ENCODE results near the gene CEP41. TPM values are rescaled to one million over a fixed set of nuclear protein-coding genes. Genes with fewer than 3 reads are reported as not detected.

CEP41 gene
- total RNA-seq, 1 donor from 2014 or later: 16.5 TPM

- Histone ChIP-seq H3K4me1 (peaks cover 12% of the 10 kb centered on the region), H3K9me3 (ENCODE audit: low read depth) (no peaks in the 10 kb centered on the region), H3K79me2 (ENCODE audit: low read depth) (no peaks in the 10 kb centered on the region), H3K27ac (no peak overlapping the region), H3F3A (ENCODE audit: low read depth) (no peaks in the 10 kb centered on the region), H2AFZ (replicated peaks) (peak overlapping the region; percentile 81), H4K20me1 (ENCODE audit: low read depth) (no peaks in the 10 kb centered on the region), H3K4me2 (peak overlapping the region; percentile 48), H3K36me3 (no peaks in the 10 kb centered on the region), H3K4me3 (no peak overlapping the region), H3K9ac (no peak overlapping the region), H3K27me3 (no peaks in the 10 kb centered on the region)
- peaks cover 21% of the 10 kb centered on the region for H3K9me3 Mint-ChIP-seq
- DNase-seq (ENCODE audit: low spot score): no peak
- TF ChIP-seq EZH2phosphoT487 (IDR thresholded peaks at IDR 0.05) (no peak), CTCF (IDR thresholded peaks at IDR 0.05) (no peak), EZH2 (IDR thresholded peaks at IDR 0.05) (no peak)
- H3K27ac Mint-ChIP-seq: peak overlapping the region; percentile 99
- peaks cover 5% of the 10 kb centered on the region for H3K27me3 Mint-ChIP-seq (ENCODE audit: insufficient read depth, low read depth)
- peaks cover 22% of the 10 kb centered on the region for H3K4me1 Mint-ChIP-seq
- peak overlapping the region; percentile 48 for H3K4me3 Mint-ChIP-seq
- no peaks in the 10 kb centered on the region for H3K36me3 Mint-ChIP-seq
Measured at GRCh38 chr7:130475776-130476175, 35.0 kb upstream of the CEP41 start.

GRCh38 chr7:130473876-130474275, 33.1 kb upstream of the CEP41 start:
- no peak overlapping the region for H2AFZ ChIP-seq (replicated peaks)
- H3K27ac ChIP-seq: no peak overlapping the region
- H4K20me1 ChIP-seq (ENCODE audit: low read depth): no peaks in the 10 kb centered on the region
- H3K9ac ChIP-seq: no peak overlapping the region
- Mint-ChIP-seq H3K4me1 (peaks cover 22% of the 10 kb centered on the region), H3K9me3 (peaks cover 12% of the 10 kb centered on the region), H3K36me3 (no peaks in the 10 kb centered on the region), H3K27ac (peak overlapping the region; percentile 8), H3K4me3 (no peak overlapping the region), H3K27me3 (ENCODE audit: insufficient read depth, low read depth) (peaks cover 3% of the 10 kb centered on the region)
- no peak for DNase-seq (ENCODE audit: low spot score)
- H3K4me2 ChIP-seq: no peak overlapping the region
- TF ChIP-seq EZH2phosphoT487 (IDR thresholded peaks at IDR 0.05) (no peak), CTCF (IDR thresholded peaks at IDR 0.05) (no peak), EZH2 (IDR thresholded peaks at IDR 0.05) (no peak)
- no peaks in the 10 kb centered on the region for H3K79me2 ChIP-seq (ENCODE audit: low read depth)
- no peaks in the 10 kb centered on the region for H3K27me3 ChIP-seq
- peaks cover 12% of the 10 kb centered on the region for H3K4me1 ChIP-seq
- H3F3A ChIP-seq (ENCODE audit: low read depth): no peaks in the 10 kb centered on the region
- H3K36me3 ChIP-seq: no peaks in the 10 kb centered on the region
- no peaks in the 10 kb centered on the region for H3K9me3 ChIP-seq (ENCODE audit: low read depth)
- H3K4me3 ChIP-seq: no peak overlapping the region

- H3K9me3 ChIP-seq (ENCODE audit: low read depth): no peaks in the 10 kb centered on the region
- Mint-ChIP-seq H3K9me3 (peaks cover 9% of the 10 kb centered on the region), H3K27ac (no peak overlapping the region), H3K36me3 (no peaks in the 10 kb centered on the region), H3K4me3 (no peak overlapping the region), H3K4me1 (peaks cover 22% of the 10 kb centered on the region), H3K27me3 (ENCODE audit: insufficient read depth, low read depth) (peaks cover 3% of the 10 kb centered on the region)
- TF ChIP-seq EZH2phosphoT487 (IDR thresholded peaks at IDR 0.05) (no peak), CTCF (IDR thresholded peaks at IDR 0.05) (no peak), EZH2 (IDR thresholded peaks at IDR 0.05) (no peak)
- no peak overlapping the region for H3K4me2 ChIP-seq
- no peak overlapping the region for H3K4me3 ChIP-seq
- no peaks in the 10 kb centered on the region for H3F3A ChIP-seq (ENCODE audit: low read depth)
- H3K79me2 ChIP-seq (ENCODE audit: low read depth): no peaks in the 10 kb centered on the region
- no peak overlapping the region for H2AFZ ChIP-seq (replicated peaks)
- H3K4me1 ChIP-seq: peaks cover 12% of the 10 kb centered on the region
- no peaks in the 10 kb centered on the region for H3K36me3 ChIP-seq
- no peak for DNase-seq (ENCODE audit: low spot score)
- no peak overlapping the region for H3K9ac ChIP-seq
- H3K27ac ChIP-seq: no peak overlapping the region
- H4K20me1 ChIP-seq (ENCODE audit: low read depth): no peaks in the 10 kb centered on the region
- no peaks in the 10 kb centered on the region for H3K27me3 ChIP-seq
Measured at GRCh38 chr7:130473289-130473688, 32.5 kb upstream of the CEP41 start.
